ENCODE measurements around the gene EEIG1.

- TF ChIP-seq CTCF (IDR thresholded peaks at IDR 0.05) (no peak), POLR2A (IDR thresholded peaks at IDR 0.05) (no peak)
Measured at GRCh38 chr9:127963041-127963358, 17.8 kb downstream of the EEIG1 start.

Measured in Peyer's patch (tissue), 4 donors.